GM12892 (cell line): Measurements from ENCODE around the gene CRYBG1.

Experiments
- POLR2A ChIP-seq: IDR thresholded peaks from 2 replicates; pipeline ENCODE4 v1.6.1; 2011; ENCODE audit warnings: low read depth, low read length, control low read depth
- POLR2AphosphoS5 ChIP-seq: IDR thresholded peaks from 2 replicates; pipeline ENCODE4 v1.6.1; 2011; ENCODE audit warnings: low read depth, low read length, control low read depth

DNA sequence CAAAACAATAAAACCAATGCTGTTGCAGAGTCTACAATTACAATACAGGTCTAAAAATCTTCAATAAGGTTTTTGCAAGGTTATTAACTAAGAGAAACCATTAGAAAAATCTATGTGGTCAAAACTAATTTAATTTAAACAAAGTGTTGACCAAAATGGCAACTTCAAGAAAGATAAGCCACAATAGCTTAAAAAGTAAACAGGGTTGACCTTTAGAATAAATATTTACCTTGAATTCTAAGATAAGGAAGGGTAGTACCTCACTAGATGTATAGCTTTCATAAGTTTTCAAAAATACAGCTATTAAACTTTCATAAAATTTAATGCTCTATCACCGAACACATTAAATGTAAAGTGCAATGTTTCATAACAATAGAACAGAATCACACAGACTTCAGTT lies 257.3 kb downstream of the CRYBG1 start:
- TF ChIP-seq POLR2AphosphoS5 (no peak), POLR2A (no peak)
